Bronchial epithelial cell (primary cell): ENCODE results near the gene RIC3. TPM values are rescaled to one million over a fixed set of nuclear protein-coding genes. Genes with fewer than 3 reads are reported as not detected.

ENCODE experiments used
- DNase-seq: peaks from one replicate; pipeline ENCODE4 v3.0.0-alpha.2; 2010; ENCODE audit warnings: low read depth
- FAIRE-seq: peaks from 2 replicates; lab custom pipeline; 2011; peaks lifted over from hg19 to GRCh38; lab: Jason Lieb, UNC
- H3K27me3 ChIP-seq: 2 replicates; pipeline ENCODE4 v1.5.1; 2011; ENCODE audit warnings: low read length; ENCODE audit not compliant: control insufficient read depth, insufficient read depth
- H3K36me3 ChIP-seq: 2 replicates; pipeline ENCODE4 v1.5.1; 2011; ENCODE audit warnings: low read length; ENCODE audit not compliant: control insufficient read depth, insufficient read depth
- H3K4me3 ChIP-seq: 2 replicates; pipeline ENCODE4 v1.5.1; 2011; ENCODE audit warnings: mild to moderate bottlenecking, low read depth, low read length, control low read depth
- CTCF ChIP-seq: IDR thresholded peaks from 2 replicates; pipeline ENCODE4 v1.5.1; 2011; ENCODE audit warnings: mild to moderate bottlenecking, moderate library complexity, low read length, control low read depth, inconsistent platforms; ENCODE audit not compliant: insufficient read depth, severe bottlenecking
- total RNA-seq: library from RNA; depleted of rRNA; stranded (reverse); fragments of >200 nt; gene quantifications from 2 replicates; pipeline ENCODE4 v1.2.1, GENCODE V29; 2014

The RIC3 gene
- total RNA-seq, 1 donor from 2014 or later = 0.26 TPM

GRCh38 chr11:8061555-8062428 lies 107.0 kb downstream of the RIC3 start:
- no peak for FAIRE-seq
- Histone ChIP-seq H3K27me3 (peaks cover 2% of the 10 kb centered on the region), H3K36me3 (no peaks in the 10 kb centered on the region), H3K4me3 (no peak overlapping the region)
- DNase-seq = no peak
- TF ChIP-seq CTCF = no peak

DNA sequence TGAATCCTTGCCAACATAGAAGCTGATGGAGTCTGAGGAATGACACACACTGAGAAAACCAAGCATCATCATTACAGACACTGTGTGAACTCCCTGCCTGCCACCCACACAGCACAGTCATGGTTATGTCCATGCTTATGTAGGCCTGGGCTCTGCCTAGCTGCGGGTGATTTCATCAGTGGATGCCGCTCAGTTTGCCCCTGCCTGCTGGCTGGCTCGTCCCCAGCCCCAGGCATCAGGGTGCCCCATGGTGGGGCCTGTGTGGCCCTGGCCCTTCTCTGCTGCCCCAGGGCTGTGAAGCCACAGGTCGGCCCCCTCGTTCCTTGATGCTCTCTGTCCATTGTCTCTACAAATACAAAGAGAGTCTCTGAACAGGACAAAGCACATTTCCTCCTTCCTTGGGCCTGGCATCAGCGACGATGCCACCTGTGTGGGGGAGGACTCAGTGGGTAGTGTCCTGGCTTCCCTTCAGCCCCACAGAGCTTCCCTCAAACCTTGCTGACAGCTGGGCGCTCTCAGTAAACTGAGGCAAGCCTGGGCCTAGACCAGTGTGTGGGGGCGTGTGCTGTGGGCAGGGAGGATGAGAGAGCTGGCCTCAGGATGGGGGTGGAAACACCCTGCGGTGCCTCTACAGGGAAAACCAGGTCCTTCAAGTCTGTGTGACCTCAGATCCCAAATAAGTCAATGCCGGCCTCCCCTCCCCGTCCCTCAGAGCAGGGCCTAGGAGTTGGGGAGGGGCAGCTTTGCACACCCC lies 107.8 kb downstream of the RIC3 start:
- no peak for DNase-seq
- FAIRE-seq = no peak
- TF ChIP-seq CTCF = no peak
- Histone ChIP-seq H3K27me3 (peaks cover 2% of the 10 kb centered on the region), H3K4me3 (no peak overlapping the region), H3K36me3 (no peaks in the 10 kb centered on the region)

DNA sequence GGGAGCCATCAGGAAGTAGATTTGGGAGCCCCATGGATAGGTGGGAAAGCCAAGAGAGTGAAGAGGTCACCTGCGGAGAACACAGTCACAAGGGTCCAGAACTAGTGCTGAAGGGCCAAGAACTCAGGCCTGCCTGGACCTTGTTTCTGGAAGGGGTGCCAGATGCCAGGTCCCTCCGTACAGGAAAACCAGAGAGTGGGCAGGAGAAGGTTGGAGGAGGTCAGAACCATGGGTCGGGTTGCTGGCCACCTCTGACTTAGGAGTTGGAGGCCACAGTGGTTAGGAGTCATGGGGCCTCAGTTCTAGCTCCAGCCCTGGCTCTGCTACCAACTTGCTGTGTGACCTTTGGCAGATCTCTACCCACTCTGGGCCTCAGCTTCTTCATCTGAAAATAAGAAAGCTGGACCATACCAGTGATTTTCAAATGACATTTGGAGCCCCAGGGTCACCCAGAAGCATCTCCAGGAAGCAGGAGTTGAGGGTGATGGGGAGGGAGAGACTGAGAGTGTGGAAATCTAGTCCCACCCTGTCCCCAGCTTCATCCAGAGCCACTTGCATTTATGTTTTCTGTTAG lies 108.6 kb downstream of the RIC3 start:
- H3K36me3 ChIP-seq = no peaks in the 10 kb centered on the region
- no peak overlapping the region for H3K4me3 ChIP-seq
- FAIRE-seq (no peak), DNase-seq (no peak)
- no peaks in the 10 kb centered on the region for H3K27me3 ChIP-seq
- TF ChIP-seq CTCF = no peak

DNA sequence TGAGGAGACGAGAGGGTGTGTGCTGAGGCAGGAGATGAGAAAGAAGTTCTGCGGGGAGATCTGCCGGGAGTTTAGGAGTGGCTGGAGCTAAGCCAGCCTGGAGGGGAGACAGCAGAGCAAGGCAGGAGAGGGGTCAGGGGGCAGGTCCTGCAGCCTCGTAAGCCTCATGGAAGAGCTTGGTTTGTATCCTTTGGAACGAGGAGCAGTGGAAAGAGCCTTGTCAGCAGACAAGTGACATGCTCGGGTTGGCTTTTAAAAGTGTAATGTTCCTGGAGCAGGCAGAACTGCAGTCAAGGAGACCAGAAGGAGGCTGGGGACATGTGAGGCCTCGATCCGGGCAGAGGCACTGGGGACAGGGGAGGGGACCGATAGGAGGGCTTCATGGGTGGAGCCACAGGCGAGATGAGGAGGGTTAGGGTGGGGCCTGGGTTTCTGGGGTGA lies 109.2 kb downstream of the RIC3 start:
- no peak for FAIRE-seq
- Histone ChIP-seq H3K4me3 (no peak overlapping the region), H3K27me3 (no peaks in the 10 kb centered on the region), H3K36me3 (no peaks in the 10 kb centered on the region)
- no peak for DNase-seq
- no peak for TF ChIP-seq CTCF

DNA sequence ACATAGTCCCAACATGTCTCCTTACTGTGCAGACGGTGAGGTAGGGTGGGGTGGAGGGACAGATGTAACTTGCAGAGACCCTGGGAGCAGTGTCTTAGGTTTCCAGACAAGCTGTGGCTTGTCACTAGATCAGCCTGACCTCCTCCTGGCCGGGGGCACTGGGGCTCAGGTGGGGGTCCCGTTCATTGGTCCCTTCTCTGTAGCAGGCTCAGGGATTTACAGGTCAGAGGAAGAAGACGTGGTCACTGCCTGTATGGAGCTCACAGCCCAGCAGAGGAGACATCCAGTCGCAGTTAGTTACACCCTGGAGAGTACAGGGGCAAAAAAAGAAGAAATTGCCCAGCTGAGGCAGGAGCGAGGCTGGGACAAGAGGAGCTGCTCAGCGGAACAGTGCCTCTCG lies 109.8 kb downstream of the RIC3 start:
- DNase-seq (no peak), FAIRE-seq (no peak)
- Histone ChIP-seq H3K4me3 (no peak overlapping the region), H3K36me3 (no peaks in the 10 kb centered on the region), H3K27me3 (no peaks in the 10 kb centered on the region)
- TF ChIP-seq CTCF = no peak
